SJSA1 (cell line): ENCODE data around the gene PHF5A. TPM values are rescaled to one million over a fixed set of nuclear protein-coding genes. Genes with fewer than 3 reads are reported as not detected.
"Not testable (repeated sequence)": the region's sequence is repeated elsewhere in the genome, so short reads cannot be mapped to it uniquely, and the experiment has no call there.

Source experiments
- DNase-seq, 2 experiments: peaks; one replicate each; pipeline ENCODE4 v3.0.0-alpha.2; 2015 to 2020; ENCODE audit warnings: low spot score in 2 of 2, low read depth in 1 of 2
- H3K27ac ChIP-seq: fragments of 250-450 bp; sonication (Bioruptor Pico); 2 replicates; pipeline ENCODE4 v1.5.1; 2020; ENCODE audit warnings: mild to moderate bottlenecking, moderate library complexity
- H3K27me3 ChIP-seq: fragments of 250-450 bp; sonication (Bioruptor Pico); replicated peaks from 2 replicates; pipeline ENCODE4 v1.5.1; 2020; ENCODE audit warnings: mild to moderate bottlenecking, moderate library complexity
- H3K36me3 ChIP-seq: fragments of 250-450 bp; sonication (Bioruptor Pico); 2 replicates; pipeline ENCODE4 v1.5.1; 2020; ENCODE audit warnings: mild to moderate bottlenecking
- H3K4me1 ChIP-seq: fragments of 250-450 bp; sonication (Bioruptor Pico); replicated peaks from 2 replicates; pipeline ENCODE4 v1.6.1; 2021; ENCODE audit warnings: mild to moderate bottlenecking
- H3K4me3 ChIP-seq: fragments of 250-450 bp; sonication (Bioruptor Pico); 2 replicates; pipeline ENCODE4 v1.5.1; 2020; ENCODE audit warnings: mild to moderate bottlenecking
- H3K9me3 ChIP-seq: fragments of 250-450 bp; sonication (Bioruptor Pico); replicated peaks from 2 replicates; pipeline ENCODE4 v1.5.1; 2020; ENCODE audit warnings: mild to moderate bottlenecking
- total RNA-seq: library from RNA; depleted of rRNA; stranded (reverse); fragments of >200 nt; shearing (Covaris generic); gene quantifications from 2 replicates; pipeline ENCODE4 v1.2.3, GENCODE V29; 2014; rRNA removed

PHF5A gene
- total RNA-seq, 1 experiment from 2014 or later: 87.9 TPM

DNA sequence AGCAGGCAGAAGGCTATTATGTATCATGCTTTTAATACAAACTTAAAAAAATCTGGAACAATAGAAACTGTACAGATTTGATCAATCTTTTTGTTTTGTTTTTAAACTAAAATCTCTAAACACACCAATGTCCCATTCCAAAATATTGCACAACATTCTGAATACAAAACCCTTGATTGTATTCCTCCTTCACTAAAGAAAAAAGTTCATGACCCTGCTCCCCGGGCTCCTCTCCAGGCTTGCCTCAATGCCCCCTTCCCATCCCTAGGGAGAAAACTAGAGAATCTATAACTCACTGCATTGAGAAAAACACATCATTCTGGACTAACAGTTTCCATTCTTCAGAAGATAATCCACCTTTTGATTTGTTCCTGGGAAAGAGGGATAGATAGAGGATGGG, 35.0 kb downstream of the PHF5A start:
- H3K36me3 ChIP-seq: peaks cover 55% of the 10 kb centered on the region

DNA sequence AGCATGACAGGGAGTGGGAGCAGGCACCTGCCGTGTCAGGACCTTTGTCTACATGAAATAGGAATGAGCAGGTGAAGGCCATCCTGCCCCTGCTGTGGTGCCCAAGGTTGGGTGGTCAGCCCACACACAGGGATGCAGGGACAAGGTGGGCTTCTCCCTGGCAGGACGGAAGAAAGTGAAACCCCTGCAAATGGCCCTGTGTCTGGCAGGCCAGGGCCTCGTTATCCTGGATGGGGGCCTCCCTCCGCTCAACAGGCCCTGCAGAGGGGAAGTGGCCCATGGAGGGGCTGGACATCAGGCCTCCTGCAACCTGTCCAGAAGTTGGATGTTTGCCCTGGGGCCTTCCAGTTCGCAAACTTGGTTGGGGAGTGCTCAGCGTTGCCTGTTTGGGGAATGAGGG, 36.8 kb downstream of the PHF5A start:
- H3K27ac ChIP-seq: no peak overlapping the region

More for the DNA sequence above, 35.0 kb downstream of the PHF5A start:
- H3K4me1 ChIP-seq, H3K9me3 ChIP-seq, H3K4me3 ChIP-seq, H3K27ac ChIP-seq, H3K27me3 ChIP-seq, DNase-seq: not testable (repeated sequence)

DNA sequence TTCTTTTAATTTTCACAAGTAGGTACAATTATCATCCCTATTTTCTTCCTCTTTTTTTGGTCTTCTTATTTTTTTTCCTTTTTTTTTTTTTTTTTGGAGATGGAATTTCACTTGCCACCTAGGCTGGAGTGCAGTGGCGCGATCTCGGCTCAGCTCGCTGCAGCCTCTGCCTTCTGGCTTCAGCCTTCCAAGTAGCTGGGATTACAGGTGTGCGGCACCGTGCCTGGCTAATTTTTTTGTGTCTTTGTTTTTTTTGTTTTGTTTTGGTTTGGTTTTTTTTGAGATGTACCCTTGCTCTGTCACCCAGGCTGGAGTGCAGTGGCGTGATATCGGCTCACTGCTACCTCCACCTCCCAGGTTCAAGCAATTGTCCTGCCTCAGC, 38.5 kb downstream of the PHF5A start:
- Histone ChIP-seq H3K4me1 (no peaks in the 10 kb centered on the region), H3K27ac (no peak overlapping the region), H3K4me3 (no peak overlapping the region), H3K9me3 (no peaks in the 10 kb centered on the region), H3K36me3 (peaks cover 30% of the 10 kb centered on the region), H3K27me3 (no peaks in the 10 kb centered on the region)
- no peak for DNase-seq

More for the DNA sequence above, 36.8 kb downstream of the PHF5A start:
- no peak for DNase-seq
- Histone ChIP-seq H3K4me3 (no peak overlapping the region), H3K27me3 (no peaks in the 10 kb centered on the region), H3K4me1 (no peaks in the 10 kb centered on the region), H3K36me3 (peaks cover 45% of the 10 kb centered on the region), H3K9me3 (no peaks in the 10 kb centered on the region)

DNA sequence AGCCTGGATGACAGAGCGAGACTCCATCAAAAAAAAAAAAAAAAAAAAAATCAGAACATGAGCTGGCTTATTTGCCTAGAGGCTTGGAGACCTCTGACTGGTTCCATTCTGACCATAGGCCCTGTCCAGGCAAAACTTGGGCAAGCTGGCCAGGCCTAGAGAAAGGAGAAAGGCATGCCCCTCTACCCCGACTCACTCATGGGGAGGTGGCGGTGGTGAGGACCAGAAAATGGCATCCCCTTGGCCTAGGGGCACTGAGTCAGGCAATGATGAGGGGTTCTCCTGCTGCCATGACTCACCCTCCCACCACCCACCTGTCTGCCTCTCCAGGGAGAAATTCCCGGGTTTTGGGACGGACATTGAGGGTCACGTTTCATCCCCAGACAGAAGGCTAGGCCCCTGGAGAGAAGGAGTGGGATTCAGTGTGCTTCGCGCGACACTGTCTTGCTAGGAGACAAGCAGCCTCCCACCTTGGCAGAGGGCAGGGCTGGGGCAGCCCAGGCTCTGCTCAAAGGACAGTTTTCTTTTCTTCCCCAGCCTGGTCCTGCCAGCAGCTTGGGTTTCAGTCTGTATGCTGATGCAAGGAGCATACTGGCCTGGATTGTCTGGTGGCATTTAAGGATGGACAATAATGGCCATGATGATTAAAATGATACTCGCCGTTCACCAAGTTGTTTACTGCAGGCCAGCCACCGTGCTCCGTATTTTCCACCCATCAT, 39.1 kb downstream of the PHF5A start:
- H3K4me3 ChIP-seq: no peak overlapping the region
- no peaks in the 10 kb centered on the region for H3K4me1 ChIP-seq
- H3K36me3 ChIP-seq: peaks cover 29% of the 10 kb centered on the region
- H3K27ac ChIP-seq: no peak overlapping the region
- H3K27me3 ChIP-seq: no peaks in the 10 kb centered on the region
- DNase-seq: no peak
- no peaks in the 10 kb centered on the region for H3K9me3 ChIP-seq

DNA sequence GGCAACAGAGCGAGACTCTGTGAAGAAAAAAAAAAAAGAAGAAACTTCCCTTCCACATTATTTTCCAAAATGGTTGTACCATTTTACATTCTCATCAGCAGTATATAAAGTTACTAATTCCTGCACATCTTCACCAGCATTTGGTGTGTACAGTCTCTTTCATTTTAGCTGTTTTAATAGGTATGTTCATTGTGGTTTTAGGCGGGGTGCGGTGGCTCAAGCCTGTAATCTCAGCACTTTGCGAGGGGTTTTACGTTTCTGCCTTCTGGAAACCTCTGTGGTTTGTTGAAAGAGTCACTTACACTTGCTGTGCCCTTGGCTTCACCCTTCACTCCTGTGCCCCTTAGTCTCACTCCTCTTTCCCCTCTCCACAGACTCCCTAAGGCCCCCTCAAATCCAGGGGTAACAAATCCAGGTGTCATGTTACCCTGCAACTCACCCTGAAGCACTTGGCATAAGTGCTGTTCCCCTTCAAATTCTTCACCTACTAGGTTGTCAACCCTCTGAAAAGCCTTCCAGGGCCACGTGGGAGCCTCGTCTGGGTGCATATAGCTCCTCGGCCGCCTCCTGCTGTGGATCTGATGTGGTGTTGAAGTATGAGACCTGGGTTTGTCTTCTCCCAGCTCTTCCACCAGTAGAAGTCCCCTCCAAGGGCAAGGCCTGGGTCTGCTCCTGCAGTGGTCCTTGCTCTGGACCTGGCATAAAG, 42.7 kb downstream of the PHF5A start:
- Histone ChIP-seq H3K36me3 (peaks cover 22% of the 10 kb centered on the region), H3K4me1 (no peaks in the 10 kb centered on the region), H3K4me3 (no peak overlapping the region), H3K9me3 (no peaks in the 10 kb centered on the region), H3K27ac (no peak overlapping the region), H3K27me3 (no peaks in the 10 kb centered on the region)
- no peak for DNase-seq

DNA sequence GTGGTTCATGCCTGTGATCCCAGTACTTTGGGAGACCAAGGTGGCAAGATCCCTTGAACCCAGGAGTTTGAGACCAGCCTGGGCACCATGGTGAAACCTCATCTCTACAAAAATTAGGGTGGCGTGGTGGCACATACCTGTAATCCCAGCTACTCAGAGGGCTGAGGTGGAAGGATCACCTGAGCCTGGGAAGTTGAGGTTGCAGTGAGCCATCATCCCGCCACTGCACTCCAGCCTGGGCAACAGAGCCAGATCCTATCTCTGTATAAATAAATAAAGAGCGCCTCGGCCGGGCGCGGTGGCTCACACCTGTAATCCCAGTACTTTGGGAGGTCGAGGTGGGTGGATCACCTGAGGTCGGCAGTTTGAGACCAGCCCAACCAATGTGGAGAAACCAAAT, 49.8 kb downstream of the PHF5A start:
- H3K36me3 ChIP-seq: peaks cover 18% of the 10 kb centered on the region
- H3K4me3 ChIP-seq: no peak overlapping the region
- H3K27me3 ChIP-seq: no peaks in the 10 kb centered on the region
- H3K27ac ChIP-seq: no peak overlapping the region
- no peaks in the 10 kb centered on the region for H3K9me3 ChIP-seq
- no peak for DNase-seq
- H3K4me1 ChIP-seq: peaks cover 10% of the 10 kb centered on the region

DNA sequence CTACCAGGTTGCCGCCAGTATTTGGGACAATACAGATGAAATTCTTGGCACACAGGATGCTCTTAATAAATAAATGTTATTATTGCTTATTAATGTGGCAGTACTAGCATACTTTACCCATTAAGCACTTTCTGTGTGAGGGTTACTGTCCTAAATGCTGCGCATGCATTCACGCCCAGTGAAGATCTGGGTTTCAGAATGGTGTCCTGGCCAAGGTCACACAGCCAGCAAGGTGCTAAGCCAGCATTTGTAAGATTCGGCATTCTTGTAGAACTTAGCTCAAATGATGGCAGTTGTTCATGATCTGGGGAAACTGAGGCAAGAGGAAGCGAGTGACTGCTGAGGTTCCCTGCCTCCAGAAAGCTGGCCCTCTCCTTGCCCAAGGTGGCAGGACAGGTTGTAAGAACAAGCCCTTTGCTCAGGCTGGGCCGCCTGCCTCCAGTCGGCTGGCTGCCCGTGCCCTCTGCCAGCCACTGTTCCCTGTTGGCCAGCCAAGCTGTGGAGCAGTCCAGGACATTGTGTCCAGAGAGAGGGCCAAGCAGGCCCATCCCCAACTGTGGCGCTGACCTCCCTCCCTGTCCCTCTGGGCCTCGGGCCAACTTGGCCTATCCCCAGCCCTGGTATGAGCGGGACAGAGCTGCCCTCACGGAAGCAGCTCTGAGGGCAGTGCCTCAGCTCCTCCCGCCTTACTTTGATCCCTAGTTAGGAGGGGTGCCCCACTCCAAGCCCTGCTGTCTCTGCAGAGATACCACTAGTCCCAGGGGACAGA, 50.7 kb downstream of the PHF5A start:
- Histone ChIP-seq H3K9me3 (no peaks in the 10 kb centered on the region), H3K4me1 (peaks cover 12% of the 10 kb centered on the region), H3K27me3 (no peaks in the 10 kb centered on the region), H3K4me3 (no peak overlapping the region), H3K27ac (no peak overlapping the region), H3K36me3 (peaks cover 20% of the 10 kb centered on the region)
- no peak for DNase-seq

DNA sequence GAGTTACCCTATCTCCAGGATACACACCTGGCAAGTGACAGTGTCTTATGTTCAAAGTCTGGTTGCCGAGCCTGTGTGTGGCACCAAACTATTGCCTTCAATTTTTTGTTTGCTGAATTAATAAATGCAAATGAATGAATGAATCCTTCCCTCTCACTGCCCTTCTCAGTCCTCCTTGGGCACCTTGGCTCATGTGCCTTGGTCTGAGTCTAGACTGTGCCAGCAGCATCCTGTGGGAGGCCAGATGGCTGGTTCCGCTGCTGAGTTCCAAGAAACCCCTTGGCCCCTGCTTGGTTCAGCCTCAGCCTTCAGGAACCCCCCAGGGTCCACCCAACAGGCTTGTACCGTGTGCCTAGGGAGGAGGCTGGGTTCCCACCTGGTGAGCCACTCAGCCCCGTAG, 52.9 kb downstream of the PHF5A start:
- Histone ChIP-seq H3K36me3 (peaks cover 20% of the 10 kb centered on the region), H3K4me3 (no peak overlapping the region), H3K9me3 (no peaks in the 10 kb centered on the region), H3K4me1 (peaks cover 19% of the 10 kb centered on the region), H3K27ac (no peak overlapping the region), H3K27me3 (no peaks in the 10 kb centered on the region)
- no peak for DNase-seq

DNA sequence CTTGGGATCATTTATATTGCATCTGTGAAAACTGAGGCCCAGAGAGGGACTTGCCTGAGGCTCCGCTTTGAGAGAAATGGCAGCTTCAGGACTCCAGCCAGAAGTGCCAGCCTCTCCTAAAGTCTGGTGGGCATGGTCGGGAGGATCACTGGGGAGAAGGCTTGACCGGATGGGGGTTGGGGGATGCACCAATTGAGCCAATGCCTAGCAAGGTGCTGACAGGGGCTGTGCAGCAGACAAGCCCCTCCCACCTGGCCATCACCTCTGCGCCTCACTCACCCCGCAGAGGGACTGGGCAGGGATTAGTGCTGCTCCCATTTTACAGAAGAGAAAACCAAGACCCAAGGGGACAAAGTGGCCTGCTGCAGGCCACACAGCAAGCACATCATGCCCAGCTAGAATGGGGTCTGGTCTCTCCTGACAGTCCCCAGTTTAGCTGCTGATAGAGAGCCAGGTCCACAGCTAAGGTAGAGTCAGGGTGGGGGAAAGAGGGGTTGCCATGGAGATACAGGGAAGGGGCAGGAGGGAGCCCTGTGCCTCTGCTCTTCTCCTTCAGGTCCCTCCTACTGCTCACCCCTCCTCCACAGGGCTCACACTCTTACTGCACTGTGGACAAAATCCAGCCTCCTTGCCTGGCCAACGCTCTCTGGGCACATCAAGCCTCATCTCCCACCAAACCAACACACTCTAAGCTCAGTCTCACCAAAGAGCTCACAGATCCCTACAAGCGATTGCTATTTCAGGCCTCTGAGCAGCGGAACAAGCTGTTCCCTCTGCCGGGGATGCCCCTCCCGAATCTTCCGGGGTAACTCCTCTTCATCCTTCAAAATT, 57.3 kb downstream of the PHF5A start:
- Histone ChIP-seq H3K27ac (no peak overlapping the region), H3K4me3 (no peak overlapping the region), H3K36me3 (peaks cover 20% of the 10 kb centered on the region), H3K4me1 (peaks cover 19% of the 10 kb centered on the region), H3K27me3 (no peaks in the 10 kb centered on the region), H3K9me3 (no peaks in the 10 kb centered on the region)
- DNase-seq: no peak

DNA sequence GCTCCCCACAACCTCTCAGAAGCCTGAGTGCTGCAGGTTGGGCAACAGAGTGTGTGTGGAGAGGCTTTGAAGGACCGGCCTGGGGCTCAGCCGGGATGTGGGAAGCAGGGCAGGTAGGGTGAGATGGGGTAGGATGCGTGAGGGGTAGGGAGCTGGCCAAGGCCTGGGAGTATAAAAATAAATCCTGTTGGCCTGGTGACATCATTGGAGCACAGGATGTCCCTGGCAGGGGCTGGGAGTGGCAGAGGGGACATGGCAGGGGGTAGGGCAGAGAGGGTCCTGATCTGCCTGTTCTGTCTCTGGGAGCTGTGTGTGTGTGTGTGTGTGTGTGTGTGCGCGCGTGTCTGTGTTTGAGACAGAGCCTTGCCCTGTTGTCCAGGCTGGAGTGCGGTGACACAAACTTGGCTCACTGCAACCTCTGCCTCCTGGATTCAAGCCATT, 58.2 kb downstream of the PHF5A start:
- H3K27me3 ChIP-seq: no peaks in the 10 kb centered on the region
- peaks cover 16% of the 10 kb centered on the region for H3K36me3 ChIP-seq
- H3K4me3 ChIP-seq: no peak overlapping the region
- DNase-seq: no peak
- peaks cover 19% of the 10 kb centered on the region for H3K4me1 ChIP-seq
- H3K9me3 ChIP-seq: no peaks in the 10 kb centered on the region
- no peak overlapping the region for H3K27ac ChIP-seq

Other genes with a start within 250 kb of the PHF5A start
- gene CHADL, start 227.8 kb downstream of the PHF5A start, total RNA-seq: 0.11 TPM in 1 of 2 replicates, not detected in the other
- 172 and 201 TPM in 2 replicates for gene RANGAP1, start 182.5 kb downstream of the PHF5A start, total RNA-seq
- 51.8 and 72.2 TPM in 2 replicates for gene ZC3H7B, start 167.2 kb downstream of the PHF5A start, total RNA-seq
- 7.4 and 9.4 TPM in 2 replicates for gene TEF, start 86.8 kb downstream of the PHF5A start, total RNA-seq
- 13.0 and 17.9 TPM in 2 replicates for gene TOB2, start 21.9 kb downstream of the PHF5A start, total RNA-seq
- 48.1 and 71.1 TPM in 2 replicates for gene ACO2, start 425 bp upstream of the PHF5A start, total RNA-seq
- 14.8 and 16.6 TPM in 2 replicates for gene POLR3H, start 75.8 kb upstream of the PHF5A start, total RNA-seq
- gene CSDC2, start 92.3 kb upstream of the PHF5A start, total RNA-seq: not detected in 2 replicates
- gene PMM1, start 121.1 kb upstream of the PHF5A start, total RNA-seq: 23.3 and 27.0 TPM in 2 replicates
- 12.2 and 33.3 TPM in 2 replicates for gene DESI1, start 152.4 kb upstream of the PHF5A start, total RNA-seq
- gene XRCC6, start 152.6 kb upstream of the PHF5A start, total RNA-seq: 540 and 624 TPM in 2 replicates
- gene SNU13, start 220.2 kb upstream of the PHF5A start, total RNA-seq: 109 and 179 TPM in 2 replicates
- gene MEI1, start 230.8 kb upstream of the PHF5A start, total RNA-seq: 0.08 TPM in 1 of 2 replicates, not detected in the other